Kidney epithelial cell (primary cell): ENCODE measurements around the gene EID3. TPM values are rescaled to one million over a fixed set of nuclear protein-coding genes. Genes with fewer than 3 reads are reported as not detected.

Experiments
- DNase-seq: peaks from one replicate; pipeline ENCODE4 v3.0.0-alpha.2; 2010; ENCODE audit warnings: low read depth
- H3K27me3 ChIP-seq: 2 replicates; pipeline ENCODE4 v1.6.0; 2011; ENCODE audit warnings: low read length; ENCODE audit not compliant: control insufficient read depth, insufficient read depth
- H3K36me3 ChIP-seq: 2 replicates; pipeline ENCODE4 v1.5.1; 2011; ENCODE audit warnings: low read length; ENCODE audit not compliant: control insufficient read depth, insufficient read depth
- H3K4me3 ChIP-seq: 2 replicates; pipeline ENCODE4 v1.5.1; 2011; ENCODE audit warnings: low read depth, mild to moderate bottlenecking, control low read depth, low read length
- CTCF ChIP-seq: IDR thresholded peaks from 2 replicates; pipeline ENCODE4 v1.5.1; 2011; ENCODE audit warnings: mild to moderate bottlenecking, moderate library complexity, low read length, control low read depth, inconsistent platforms; ENCODE audit not compliant: insufficient read depth, poor library complexity, severe bottlenecking
- total RNA-seq: library from RNA; depleted of rRNA; stranded (reverse); fragments of >200 nt; gene quantifications from 2 replicates; pipeline ENCODE4 v1.2.3, GENCODE V29; 2015

EID3 gene
- total RNA-seq, 1 donor from 2014 or later, result 2.9 TPM

GRCh38 chr12:104272938-104273337 is 30.6 kb upstream of the EID3 start:
- TF ChIP-seq CTCF, result no peak
- Histone ChIP-seq H3K27me3 (no peaks in the 10 kb centered on the region), H3K4me3 (no peak overlapping the region), H3K36me3 (no peaks in the 10 kb centered on the region)
- no peak for DNase-seq

GRCh38 chr12:104273503-104273902 is 30.0 kb upstream of the EID3 start:
- Histone ChIP-seq H3K36me3 (no peaks in the 10 kb centered on the region), H3K27me3 (no peaks in the 10 kb centered on the region), H3K4me3 (no peak overlapping the region)
- TF ChIP-seq CTCF, result no peak
- DNase-seq, result no peak

- TF ChIP-seq CTCF, result no peak
- Histone ChIP-seq H3K36me3 (no peaks in the 10 kb centered on the region), H3K27me3 (no peaks in the 10 kb centered on the region), H3K4me3 (no peak overlapping the region)
- no peak for DNase-seq
These were observed 28.7 kb upstream of the EID3 start for GRCh38 chr12:104274811-104275210.

- TF ChIP-seq CTCF, result no peak
- H3K4me3 ChIP-seq, result no peak overlapping the region
These were observed 27.9 kb upstream of the EID3 start for GRCh38 chr12:104275689-104276088.

GRCh38 chr12:104276273-104277131 is 27.0 kb upstream of the EID3 start:
- DNase-seq, result no peak
- Histone ChIP-seq H3K4me3 (peak overlapping the region; percentile 17), H3K36me3 (no peaks in the 10 kb centered on the region), H3K27me3 (no peaks in the 10 kb centered on the region)
- no peak for TF ChIP-seq CTCF

More at GRCh38 chr12:104275689-104276088, 27.9 kb upstream of the EID3 start:
- no peak for DNase-seq
- H3K36me3 ChIP-seq, result no peaks in the 10 kb centered on the region
- H3K27me3 ChIP-seq, result no peaks in the 10 kb centered on the region

- H3K4me3 ChIP-seq, result no peak overlapping the region
- no peaks in the 10 kb centered on the region for H3K36me3 ChIP-seq
- TF ChIP-seq CTCF, result no peak
- no peak for DNase-seq
- H3K27me3 ChIP-seq, result no peaks in the 10 kb centered on the region
These were observed 24.4 kb upstream of the EID3 start for GRCh38 chr12:104279164-104279563.
